DMS79 (cell line): ENCODE measurements around the gene TGM5.

ENCODE experiments used
- DNase-seq: peaks from one replicate; lab custom pipeline; 2025; lab: John Stamatoyannopoulos, UW

TGM5 gene

DNA sequence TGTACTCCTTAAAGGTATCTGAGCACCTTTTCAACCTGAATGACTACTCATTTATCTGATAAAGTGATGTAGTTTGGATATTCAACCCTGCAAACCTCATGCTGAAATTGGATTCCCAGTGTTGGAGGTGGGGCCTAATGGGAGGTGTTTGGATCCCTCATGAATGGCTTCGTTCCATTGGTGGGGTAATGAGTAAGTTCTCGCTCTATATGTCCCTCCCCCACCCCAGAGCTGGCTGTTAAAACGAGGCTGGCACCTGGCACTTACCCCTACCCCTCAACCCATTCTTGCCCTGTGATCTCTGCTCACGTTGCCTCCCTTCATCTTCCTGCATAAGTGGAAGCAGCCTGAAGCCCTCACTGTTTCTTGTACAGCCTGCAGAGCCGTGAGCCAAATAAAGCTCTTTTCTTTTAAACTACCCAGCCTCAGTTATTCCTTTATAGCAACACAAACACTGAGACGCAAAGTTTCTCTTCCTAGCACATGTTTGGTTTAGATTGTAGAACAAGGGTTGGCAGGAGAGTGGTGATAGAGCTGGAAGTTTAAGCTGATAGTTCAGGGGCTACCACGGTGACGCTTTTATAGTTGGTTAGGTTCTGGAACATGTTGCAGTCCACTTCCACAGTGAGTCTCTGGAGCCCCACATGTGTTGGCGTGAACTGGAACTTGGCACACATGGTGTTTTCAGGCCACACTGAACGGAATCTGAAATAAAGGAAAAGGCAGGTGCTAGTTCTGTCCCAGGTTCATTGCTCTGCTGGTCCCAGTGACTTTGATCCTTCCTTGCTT is 69.8 kb downstream of the TGM5 start:
- DNase-seq, result no peak

DNA sequence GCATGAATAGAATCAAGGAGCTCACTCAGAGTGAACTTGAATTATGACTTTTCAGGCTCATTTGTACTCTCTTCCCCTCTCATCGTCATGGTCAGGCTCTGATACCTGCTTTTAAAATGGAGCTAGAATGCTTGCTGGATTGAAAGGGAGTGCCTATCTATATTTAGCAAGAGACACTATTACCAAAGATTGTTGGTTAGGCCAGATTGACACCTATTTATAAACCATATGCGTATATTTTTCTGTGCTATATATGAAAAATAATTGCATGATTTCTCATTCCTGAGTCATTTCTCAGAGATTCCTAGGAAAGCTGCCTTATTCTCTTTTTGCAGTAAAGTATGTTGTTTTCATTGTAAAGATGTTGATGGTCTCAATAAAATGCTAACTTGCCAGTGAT is 71.9 kb downstream of the TGM5 start:
- no peak for DNase-seq

DNA sequence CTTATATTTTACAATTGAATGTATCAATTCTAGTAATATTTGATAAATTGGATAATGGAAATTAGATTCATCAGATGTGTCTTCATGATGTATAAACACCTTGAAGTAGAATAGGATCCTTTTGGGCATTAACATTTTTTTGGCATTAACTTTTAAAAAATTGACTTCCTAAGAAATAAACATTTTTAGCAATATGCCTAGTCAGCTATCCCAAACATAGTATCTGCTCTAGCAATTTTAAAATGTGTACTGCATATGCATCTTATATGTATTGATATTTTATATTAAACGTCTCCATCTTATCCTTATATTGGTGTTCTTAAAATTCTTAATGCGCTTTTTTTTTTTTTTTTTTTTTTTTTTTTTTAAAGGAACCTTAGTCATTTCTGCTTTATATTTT is 73.0 kb downstream of the TGM5 start:
- no peak for DNase-seq

DNA sequence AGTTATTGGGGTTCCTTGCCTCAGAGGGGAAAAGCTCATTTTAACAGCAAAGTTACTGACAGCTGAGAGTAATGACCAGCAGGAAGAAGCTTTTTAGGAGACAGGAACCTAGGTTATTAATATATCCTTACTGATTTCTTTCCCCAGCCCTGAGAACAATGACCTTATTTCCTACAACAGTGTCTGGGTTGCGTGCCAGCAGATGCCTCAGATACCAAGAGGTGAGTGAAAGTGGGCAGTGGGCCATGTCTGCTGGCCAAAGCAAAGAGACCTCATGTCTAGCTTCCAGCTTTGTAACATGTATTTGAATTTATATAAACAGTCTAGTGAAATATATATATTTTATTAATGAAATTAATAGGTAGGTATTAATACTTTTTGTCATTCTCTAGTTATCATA is 76.5 kb downstream of the TGM5 start:
- no peak for DNase-seq

DNA sequence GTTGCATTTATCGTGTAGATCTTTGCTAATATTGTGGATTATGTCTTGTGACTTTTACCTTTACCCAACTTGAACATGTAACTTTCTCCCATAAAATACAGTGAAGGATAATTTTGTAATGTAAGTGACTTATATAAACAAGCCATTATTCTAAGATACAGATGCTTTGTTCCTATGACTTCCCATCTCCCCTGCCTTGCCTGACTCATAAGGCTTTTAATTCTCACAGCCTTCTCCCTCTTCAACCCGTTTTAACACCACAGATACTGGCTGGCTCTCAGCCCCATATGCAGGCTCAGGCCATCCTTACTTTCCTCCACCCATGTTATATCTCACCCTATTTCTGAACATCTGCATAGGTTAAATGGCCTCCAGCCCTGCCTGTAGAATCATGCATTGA is 77.4 kb downstream of the TGM5 start:
- DNase-seq, result no peak

DNA sequence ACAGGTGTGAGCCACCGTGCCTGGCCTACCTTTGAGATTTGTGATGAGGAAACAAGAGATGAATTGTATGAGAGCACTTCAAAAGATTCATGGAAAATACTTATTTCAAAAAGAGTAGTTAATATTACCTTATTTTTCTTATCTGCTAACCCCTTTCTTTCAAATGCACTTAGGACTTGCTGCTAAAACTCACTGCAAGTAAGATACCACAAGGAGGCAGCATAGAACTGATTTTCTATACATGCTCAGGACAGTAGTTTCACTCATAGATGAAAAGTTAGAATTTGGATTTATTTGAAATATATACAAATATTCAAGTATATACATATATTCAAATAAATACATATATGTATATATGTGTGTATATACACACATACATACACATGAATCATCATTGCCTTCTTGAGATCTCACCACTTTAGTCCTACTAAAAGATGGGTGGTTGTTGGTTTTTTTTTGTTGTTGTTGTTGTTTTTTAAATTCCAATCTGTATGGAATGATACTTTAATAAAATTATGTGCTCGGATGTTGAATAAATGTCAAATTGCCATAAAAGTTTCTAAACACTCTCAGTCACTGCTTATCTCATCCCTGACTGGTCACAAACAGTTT is 79.1 kb downstream of the TGM5 start:
- no peak for DNase-seq

DNA sequence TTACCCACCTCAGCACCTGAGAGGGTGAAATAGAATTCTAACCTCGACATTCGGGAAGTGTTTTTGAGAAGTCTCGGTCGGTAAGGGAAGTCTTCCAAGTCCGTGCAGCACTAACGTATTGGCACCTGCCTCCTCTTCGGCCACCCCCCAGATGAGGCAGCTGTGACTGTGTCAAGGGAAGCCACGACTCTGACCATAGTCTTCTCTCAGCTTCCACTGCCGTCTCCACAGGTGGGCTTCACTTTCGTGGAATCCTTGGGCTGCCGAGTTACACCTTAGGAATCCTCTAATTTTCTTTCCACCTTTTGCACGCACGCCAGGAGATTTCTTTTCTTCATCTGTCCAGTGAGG is 80.8 kb downstream of the TGM5 start:
- no peak for DNase-seq

DNA sequence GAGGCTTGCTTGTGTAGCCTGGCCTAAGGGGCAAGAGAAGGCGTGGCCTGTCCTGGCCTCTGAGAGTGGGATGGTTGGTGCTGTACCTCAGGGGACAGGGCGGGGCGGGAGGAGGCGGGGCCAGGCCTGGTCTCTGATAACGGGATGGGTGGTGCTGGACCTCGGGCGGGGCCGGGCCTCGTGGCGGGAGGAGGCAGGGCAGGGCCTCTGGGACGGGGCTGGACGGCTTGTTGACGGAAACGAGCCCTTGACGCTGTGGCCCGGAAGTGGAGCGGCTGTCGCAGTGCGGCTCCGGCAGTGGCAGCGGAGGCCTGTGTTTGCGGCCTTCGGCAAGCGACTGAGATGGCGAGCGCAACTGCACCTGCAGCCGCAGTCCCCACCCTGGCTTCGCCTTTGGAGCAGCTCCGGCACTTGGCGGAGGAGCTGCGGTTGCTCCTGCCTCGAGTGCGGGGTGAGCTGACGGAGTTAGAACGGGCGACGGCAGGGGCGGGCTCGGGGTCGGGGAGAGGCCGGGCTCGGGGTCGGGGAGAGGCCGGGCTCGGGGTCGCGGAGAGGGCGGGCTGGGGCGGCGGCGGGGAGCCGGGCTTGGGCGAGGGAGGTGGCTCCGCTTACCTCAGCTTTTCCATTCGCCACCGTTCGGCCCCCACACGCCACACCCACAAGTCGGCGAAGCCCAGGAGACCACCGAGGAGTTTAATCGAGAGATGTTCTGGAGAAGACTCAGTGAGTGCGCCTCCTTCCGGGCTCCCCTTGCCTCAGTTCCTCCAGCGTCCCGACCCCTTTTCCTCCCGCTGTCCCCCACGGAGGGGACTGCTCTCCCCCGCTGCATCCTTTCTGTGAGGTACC is 81.3 kb downstream of the TGM5 start, which contains the start of gene CCNDBP1:
Gene CCNDBP1 (plus strand): TSS at position 247 of the 846 bp plus-strand sequence. CDS start 96 bp downstream, at position 343.
- DNase-seq, result peak; percentile 31

DNA sequence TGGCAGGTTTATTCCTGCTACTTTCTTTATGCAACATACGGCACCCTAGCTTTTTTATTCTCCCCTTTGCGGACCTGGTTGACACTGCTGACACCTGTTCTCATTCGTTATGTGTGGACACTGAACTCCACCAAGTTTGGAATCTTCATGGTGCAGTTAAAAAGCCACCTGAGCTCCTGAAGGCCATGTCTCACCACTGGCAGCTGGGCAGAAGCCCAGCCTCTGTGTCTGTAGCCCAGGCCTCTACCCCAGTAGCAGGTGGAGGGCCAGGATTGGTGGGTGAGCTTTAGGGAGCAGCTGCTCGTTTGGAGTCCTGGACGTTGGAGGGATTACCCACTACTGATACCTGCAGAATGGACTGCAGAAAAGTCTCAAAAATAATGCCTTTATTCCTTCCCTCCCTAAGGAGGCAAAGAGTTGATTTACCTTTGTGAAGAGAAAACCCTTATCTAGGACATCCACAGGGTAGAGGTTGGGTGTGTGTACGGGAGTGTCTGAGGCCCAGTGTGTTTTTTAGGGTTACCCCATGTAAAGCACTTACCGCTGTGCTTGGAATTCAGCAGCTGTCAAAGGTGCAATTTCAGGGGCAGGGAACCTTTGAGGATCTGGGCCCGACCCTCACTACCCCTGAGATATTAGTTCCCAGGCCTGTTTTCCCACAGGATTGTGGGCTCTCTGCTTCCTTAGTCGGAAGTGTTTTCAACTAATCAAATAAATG is 82.2 kb downstream of the TGM5 start:
- no peak for DNase-seq

DNA sequence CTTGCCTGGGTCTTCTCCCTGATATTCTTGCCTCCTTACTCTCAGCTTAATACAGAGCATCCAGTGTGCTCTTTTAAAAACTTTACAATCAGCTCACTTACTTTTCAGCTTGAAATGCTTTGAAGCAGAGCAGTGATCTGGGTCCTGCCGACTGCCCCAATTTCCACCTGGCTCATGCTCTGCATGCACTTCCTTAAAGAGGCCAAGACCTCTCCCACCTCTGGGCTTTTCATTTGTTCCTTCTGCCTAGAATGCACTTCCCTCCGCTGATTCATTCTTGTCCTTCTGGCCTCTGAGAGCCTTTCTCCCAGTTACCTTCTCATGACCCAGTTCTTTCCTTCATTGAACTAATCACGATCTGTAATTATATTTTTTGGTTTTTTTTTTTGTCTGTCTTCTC is 83.5 kb downstream of the TGM5 start:
- DNase-seq, result no peak
